ENCODE data around the gene ASTE1.

- no peak for TF ChIP-seq POLR2A (IDR thresholded peaks at IDR 0.05; ENCODE audit: extremely low read depth, insufficient read length)
- TF ChIP-seq CTCF (IDR thresholded peaks at IDR 0.05; ENCODE audit: low read depth, low read length): no peak
- TF ChIP-seq, protein P1, sequence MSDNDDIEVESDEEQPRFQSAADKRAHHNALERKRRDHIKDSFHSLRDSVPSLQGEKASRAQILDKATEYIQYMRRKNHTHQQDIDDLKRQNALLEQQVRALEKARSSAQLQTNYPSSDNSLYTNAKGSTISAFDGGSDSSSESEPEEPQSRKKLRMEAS (IDR thresholded peaks at IDR 0.05; ENCODE audit: low read depth, low read length): no peak
Measured at GRCh38 chr3:131036200-131036816, 9.7 kb upstream of the ASTE1 start.
